Measurements from ENCODE around the gene OR1D2. TPM values are rescaled to one million over a fixed set of nuclear protein-coding genes. Genes with fewer than 3 reads are reported as not detected.

Gene OR1D2
- polyA plus RNA-seq, 1 donor from 2014 or later, result not detected

Other genes starting within 250 kb of the OR1D2 start
- not detected for gene OR1D5, start 40.8 kb downstream of the OR1D2 start, polyA plus RNA-seq
- not detected for gene OR1G1, start 23.1 kb upstream of the OR1D2 start, polyA plus RNA-seq
- gene OR1A2, start 93.1 kb upstream of the OR1D2 start, polyA plus RNA-seq, result not detected
- gene OR1A1, start 103.2 kb upstream of the OR1D2 start, polyA plus RNA-seq, result not detected
- 0.64 TPM for gene OR3A1, start 193.9 kb upstream of the OR1D2 start, polyA plus RNA-seq

All from IgD-negative memory B cell (primary cell).